HG03342 (cell line): Measurements from ENCODE around the gene PTPN1.

Experiments used
- ATAC-seq: cut with Tn5 transposase; IDR thresholded peaks from one replicate; pipeline ENCODE4 v1.9.1; 2021; ENCODE audit warnings: mild to moderate bottlenecking, moderate library complexity; ENCODE audit not compliant: unreplicated experiment

PTPN1 gene

GRCh38 chr20:50628853-50629669 is 118.9 kb downstream of the PTPN1 start:
- no peak for ATAC-seq

- no peak for ATAC-seq
Observed at GRCh38 chr20:50629670-50630045, 119.5 kb downstream of the PTPN1 start.

- ATAC-seq, result no peak
Observed at GRCh38 chr20:50630578-50631263, 120.5 kb downstream of the PTPN1 start.

- ATAC-seq, result no peak
Observed at GRCh38 chr20:50632236-50632635, 122.1 kb downstream of the PTPN1 start.

- ATAC-seq, result no peak
Observed at GRCh38 chr20:50632701-50633100, 122.5 kb downstream of the PTPN1 start.

GRCh38 chr20:50633361-50633760 is 123.2 kb downstream of the PTPN1 start:
- ATAC-seq, result no peak

- ATAC-seq, result no peak
Observed at GRCh38 chr20:50634191-50634590, 124.0 kb downstream of the PTPN1 start.
